Transverse colon (tissue), 1 donor: ENCODE measurements around the gene GLIS2.

ENCODE experiments used
- EP300 ChIP-seq: sonication (generic); formaldehyde crosslinking; IDR thresholded peaks from one replicate; pipeline ENCODE4 v1.6.1; 2017; ENCODE audit warnings: antibody characterized with exemption, low read depth
- POLR2A ChIP-seq: fragments of 450-650 bp; IDR thresholded peaks from one replicate; pipeline ENCODE4 v1.6.1; 2016; ENCODE audit warnings: antibody characterized with exemption, mild to moderate bottlenecking, moderate library complexity

- TF ChIP-seq EP300 = no peak
- no peak for TF ChIP-seq POLR2A
Observed at GRCh38 chr16:4352843-4353242, 37.0 kb downstream of the GLIS2 start.
